Gastroesophageal sphincter (tissue), 3 donors: Measurements from ENCODE around the gene MAML3.

Experiments
- CTCF ChIP-seq, 4 experiments: fragments of 200-600 bp in 2 of 4; fragments of 450-650 bp in 2 of 4; sonication (generic) in 1 of 4; IDR thresholded peaks; one replicate each; pipeline ENCODE4 v1.5.1; 2017 to 2019; ENCODE audit warnings: antibody characterized with exemption in 4 of 4, mild to moderate bottlenecking in 2 of 4, moderate library complexity in 2 of 4
- EP300 ChIP-seq: sonication (generic); formaldehyde crosslinking; IDR thresholded peaks from one replicate; pipeline ENCODE4 v1.6.1; 2017; ENCODE audit warnings: antibody characterized with exemption, mild to moderate bottlenecking
- POLR2A ChIP-seq, 2 donors: fragments of 450-650 bp; IDR thresholded peaks; one replicate each; pipeline ENCODE4 v1.6.1; 2017; ENCODE audit warnings: antibody characterized with exemption in 2 of 2, mild to moderate bottlenecking in 2 of 2, moderate library complexity in 1 of 2

- TF ChIP-seq POLR2A (IDR thresholded peaks at IDR 0.05) (no peak), CTCF (IDR thresholded peaks at IDR 0.05) (no peak), EP300 (no peak)
Measured at GRCh38 chr4:140102421-140102820, 51.6 kb downstream of the MAML3 start.
